Activated CD4-positive, alpha-beta T cell treated with anti-CD3 and anti-CD28 coated beads for 1 hour (primary cell): Measurements from ENCODE around the gene IL1RL2.

Source experiments
- DNase-seq: peaks from one replicate; pipeline ENCODE4 v3.0.0-alpha.2; 2020

Gene IL1RL2

DNA sequence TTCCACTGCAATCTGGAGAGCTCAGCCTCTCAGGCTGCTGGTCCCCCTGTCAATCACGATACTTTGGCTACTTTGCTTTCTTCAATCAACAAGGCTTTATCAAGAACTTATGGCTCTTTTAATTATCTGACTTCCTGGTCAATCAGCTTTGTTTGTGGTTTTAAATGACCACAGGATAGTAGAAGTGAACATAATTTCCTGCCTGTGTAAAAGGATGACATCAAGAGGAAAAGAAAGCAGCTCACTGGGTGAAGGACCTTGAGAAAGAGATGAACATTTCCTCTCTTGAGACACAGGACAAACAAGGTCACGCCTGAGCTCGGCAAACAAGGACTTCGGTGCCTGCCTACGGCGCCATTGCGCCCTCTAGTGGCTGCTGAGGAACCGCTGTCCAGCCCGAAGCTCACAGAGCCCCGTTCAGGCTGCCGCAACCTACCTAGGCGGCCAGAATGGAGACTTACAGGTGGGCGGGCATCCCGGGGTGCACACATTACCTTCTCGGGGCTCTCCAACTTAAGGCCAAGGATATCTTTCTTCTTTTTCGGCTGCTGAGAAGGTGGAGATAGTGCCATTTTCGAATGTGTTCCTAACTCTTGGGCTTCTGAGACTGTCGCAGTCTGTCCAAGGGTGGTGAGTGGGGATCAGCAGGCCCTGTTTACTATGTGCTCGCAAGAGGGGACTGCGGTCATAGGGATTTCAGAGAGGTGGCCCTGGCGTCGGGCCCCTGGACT is 54.0 kb downstream of the IL1RL2 start:
- DNase-seq: peak; percentile 81

- no peak for DNase-seq
Observed at GRCh38 chr2:102241616-102242305, 54.9 kb downstream of the IL1RL2 start.

DNA sequence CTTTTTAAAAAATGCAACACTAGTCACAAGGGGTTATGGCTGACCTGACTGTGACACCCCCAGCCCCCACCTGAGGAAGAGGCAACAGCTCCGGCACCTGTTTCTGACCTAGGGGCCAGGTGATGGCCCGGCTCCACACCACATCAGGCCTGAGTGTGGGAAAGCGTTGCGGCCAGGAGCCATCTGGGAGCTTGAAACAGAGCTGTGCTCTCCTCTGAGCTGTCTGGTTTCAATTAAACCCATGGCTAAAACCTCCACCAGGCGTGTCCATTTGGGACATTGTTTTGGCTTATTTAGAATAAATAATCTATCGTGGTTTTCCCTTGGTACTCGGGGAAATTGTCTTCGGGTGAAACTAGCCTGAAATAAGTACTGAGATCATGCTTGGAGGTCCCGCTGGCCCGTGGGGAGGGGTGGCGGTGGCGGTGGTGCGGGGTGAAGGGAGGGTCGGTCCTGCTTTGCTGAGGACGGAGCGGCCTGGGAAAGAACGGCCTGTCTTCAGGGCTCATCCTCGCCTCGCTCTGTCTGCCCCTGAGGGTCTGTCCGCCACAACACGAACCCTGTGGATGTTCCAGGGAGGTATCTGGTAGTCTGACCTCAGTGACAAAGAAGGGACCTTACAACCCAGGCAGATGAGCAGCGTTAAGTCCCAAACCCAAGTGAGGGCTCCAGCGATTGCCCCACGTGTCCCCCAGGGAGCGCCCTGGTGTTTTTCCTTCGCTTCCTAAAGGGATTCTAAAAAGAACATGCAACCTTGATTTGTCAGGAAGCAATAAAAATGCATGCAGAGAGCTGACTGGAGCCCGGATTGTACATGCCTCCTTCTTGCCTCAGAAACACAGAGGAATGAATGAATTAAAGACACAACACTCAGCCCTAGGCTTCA is 58.7 kb downstream of the IL1RL2 start:
- DNase-seq: no peak

DNA sequence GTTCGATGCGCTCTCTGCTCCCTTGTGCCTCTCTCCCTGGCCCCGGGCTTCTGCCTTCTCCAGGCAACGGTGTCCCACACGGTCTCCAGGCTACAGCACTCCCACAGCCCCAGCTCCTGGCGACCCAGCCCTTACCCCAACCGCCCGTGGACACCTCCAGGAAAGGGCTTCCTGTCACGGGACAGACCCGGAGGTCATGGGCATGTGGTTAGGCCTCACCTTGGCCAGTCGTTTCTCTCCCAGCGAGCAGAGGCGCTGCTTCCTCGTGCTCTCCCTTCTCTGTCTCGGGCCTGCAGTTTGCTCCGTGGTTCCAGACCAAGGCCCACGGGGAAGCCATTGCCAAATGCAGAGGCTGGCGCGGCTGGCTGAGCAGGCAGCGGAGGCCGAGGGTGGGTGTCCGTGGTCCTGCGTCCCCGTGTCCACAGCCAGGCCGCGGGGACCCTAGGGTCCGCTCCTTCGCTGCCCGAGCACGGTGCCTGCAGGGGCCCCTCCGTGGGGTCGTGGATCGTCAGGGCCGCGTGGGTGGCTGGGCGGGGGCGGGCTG is 63.5 kb downstream of the IL1RL2 start:
- no peak for DNase-seq

- DNase-seq: peak; percentile 54
Observed at GRCh38 chr2:102251042-102251848, 64.4 kb downstream of the IL1RL2 start.

GRCh38 chr2:102251849-102252203 is 65.0 kb downstream of the IL1RL2 start:
- no peak for DNase-seq

- DNase-seq: no peak
Observed at GRCh38 chr2:102252236-102252635, 65.4 kb downstream of the IL1RL2 start.

DNA sequence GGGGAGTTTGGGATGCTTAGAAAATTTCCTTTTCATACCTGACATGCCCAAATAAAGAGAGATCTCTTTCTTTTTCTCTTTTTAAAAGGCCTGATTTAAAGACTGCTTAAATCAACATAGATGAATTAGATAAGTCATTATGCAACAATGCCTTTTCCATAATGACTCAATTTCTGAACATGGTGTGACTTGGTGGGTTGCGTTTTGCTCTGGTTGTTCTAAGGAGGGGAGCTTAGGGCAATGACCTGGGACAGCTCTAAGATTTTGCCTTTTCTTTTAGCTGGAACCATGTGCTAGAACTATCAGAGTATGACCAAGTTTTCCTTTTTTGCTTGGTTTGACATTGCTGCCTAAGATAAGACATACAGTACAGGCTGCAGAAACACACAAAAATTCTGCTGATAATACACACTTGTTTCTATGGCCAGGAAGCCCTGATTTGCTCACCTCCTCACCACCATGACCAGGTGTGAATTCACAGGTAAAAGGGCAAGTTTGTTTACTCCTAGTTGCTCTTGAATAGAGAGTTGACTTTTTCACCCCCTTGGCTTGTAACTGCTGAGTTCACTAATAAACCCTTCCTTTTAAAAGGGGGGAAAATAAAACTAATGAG is 66.4 kb downstream of the IL1RL2 start:
- DNase-seq: no peak

DNA sequence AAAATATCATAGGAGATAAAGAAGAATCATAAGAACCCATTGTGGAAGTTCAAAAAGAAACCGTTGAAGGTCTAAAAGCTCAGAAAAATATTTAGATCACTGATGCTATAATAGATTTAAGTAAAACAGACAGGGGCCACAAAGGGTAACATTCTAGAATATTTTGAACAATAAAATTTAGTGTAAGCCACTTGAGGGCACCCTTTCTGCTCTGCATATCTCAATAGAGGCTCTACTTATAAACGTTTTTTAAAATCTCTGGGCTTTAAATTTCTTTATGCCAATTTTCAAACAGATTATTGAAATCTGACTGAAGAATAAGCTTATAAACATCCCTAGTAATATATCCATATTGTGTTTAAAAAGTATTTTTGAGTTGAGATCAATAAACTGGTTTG is 66.9 kb downstream of the IL1RL2 start:
- DNase-seq: no peak

GRCh38 chr2:102256276-102256675 is 69.5 kb downstream of the IL1RL2 start:
- DNase-seq: no peak

DNA sequence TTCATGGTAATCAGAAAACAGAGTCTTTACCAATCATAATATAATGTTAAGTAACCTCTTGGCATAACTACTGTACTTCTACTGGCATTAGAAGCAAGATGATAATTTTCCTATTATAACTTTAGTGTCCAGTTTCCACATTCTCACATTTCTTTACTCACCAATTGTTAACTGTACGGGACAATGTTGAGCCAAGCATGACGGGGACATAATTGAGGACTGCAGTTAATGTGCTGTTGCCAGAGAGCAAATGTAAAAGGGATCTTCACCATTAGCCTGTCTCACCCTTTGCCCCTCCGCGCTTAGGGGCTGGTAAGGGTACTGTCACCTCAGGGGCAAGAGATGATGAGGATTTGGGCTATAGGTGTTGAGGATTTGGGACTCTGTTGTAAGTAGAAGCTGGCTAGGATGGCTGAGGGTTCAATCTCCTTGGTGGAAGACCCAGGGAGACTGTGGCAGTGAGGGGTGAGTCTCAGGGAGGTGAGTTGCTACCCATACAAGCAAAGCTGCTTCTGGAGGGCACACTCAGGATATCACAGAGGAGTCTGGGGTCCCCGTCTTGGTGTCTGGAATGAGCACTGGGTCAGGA is 70.1 kb downstream of the IL1RL2 start:
- no peak for DNase-seq

DNA sequence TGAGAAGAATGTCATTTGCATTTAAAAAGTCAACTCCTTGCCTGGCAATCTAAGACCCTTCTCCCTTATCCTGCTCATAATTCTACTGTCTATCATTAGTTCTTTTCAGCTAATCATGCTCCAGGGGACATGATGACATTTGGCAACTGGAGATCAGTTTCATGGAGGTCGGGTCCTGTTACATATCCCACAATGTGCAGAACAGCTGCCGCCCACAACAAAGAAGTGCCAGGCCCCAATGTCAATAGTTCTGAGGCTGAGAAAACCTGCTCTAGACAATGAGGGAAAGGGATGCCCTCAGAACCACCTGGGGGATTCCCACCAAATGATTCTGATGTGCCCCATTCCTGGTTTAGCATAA is 71.2 kb downstream of the IL1RL2 start:
- DNase-seq: no peak

- no peak for DNase-seq
Observed at GRCh38 chr2:102258386-102259074, 71.7 kb downstream of the IL1RL2 start.

DNA sequence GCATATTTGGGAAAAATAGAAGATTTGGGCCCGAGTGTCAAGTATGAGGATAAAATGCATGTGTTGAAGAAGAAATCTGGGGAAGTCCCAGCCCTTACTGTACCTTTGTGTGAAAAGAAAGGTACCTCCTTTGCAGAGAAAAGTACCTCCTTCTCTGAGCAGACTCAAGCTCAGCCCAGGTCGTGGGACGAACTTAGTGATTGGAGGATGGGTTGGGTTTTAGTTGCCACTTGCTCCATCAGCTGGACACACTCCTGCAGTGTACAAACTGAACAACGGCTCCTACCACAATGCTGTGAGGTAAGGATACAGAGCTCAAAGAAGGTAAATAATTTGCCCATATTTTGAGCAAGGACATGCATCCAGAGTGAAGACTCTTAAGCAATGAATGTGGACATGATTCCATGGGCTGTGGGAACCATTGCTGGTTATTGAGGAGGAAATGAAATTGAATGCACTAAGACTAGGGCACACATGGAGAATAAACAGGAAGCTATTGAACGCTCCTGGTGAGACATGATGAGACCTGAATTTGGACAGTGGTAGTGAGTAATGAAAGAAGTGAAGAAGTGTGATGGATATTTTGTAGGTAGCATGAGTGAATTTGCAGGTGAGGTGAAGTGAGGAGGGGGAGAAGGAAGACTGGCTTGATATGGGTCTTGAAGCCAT is 74.8 kb downstream of the IL1RL2 start:
- no peak for DNase-seq

DNA sequence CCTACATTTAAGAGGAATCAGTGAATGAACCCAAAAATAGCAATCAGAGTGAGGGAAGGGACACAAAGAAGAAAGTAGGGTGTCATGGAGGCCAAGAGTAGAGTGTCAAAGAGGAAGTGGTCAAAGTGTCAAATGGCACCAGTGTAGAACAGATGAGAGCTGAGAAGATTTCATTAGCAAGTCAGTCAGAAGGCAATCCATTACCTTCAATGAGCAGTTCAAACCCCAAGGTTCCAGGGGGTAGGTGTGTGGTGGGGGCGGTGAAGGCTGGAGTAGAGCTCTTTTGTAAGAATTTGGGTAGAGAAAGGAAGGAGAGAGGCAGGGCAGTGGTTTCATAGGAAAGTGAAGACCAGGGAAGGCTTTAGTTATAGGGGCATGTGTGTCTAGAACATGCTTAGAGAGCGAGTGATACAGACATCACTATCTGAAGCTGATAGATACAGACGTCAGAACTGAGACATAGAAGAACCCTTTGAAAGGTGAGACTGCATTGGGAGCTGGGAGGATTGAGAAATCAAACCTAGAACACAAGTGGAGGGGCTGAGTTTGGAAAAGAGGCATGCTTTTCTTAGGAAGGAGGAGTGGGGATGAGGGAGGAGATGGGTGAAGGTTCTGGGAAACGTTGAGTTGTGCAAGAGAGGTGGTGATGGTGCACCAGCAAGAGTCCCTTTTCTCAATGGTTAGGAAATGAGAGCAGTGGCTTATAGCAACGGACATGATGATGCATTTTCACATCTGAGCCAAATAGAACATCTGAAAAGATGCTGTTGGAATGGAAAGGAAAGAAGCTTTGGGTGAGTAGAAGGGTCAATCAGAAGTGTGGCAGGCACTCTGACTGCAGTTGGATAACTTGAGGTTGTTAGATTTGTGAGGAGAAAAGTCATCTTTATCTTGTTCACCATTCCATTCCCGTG is 75.7 kb downstream of the IL1RL2 start:
- DNase-seq: no peak

GRCh38 chr2:102264952-102265351 is 78.1 kb downstream of the IL1RL2 start:
- DNase-seq: no peak

DNA sequence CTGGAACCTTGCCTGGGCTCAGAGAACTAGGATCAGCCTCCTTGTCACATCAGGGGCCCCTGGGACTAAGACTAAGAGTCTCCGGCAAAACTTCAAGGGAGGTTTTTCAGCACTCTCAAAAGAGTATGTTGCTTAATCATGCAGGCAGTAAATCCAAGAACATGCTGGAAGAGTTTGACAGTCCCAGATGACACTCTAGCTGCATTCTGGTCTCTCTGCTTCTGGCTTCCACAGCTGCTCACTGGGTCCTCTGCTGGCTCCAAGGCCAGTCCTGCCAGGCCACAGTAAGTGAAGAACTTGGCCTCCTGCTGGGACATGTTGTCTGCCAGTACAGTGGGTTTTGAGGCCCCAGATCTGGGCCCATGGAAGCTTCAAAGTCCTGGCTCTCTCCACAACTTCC is 79.4 kb downstream of the IL1RL2 start:
- DNase-seq: no peak

- no peak for DNase-seq
Observed at GRCh38 chr2:102267774-102268173, 81.0 kb downstream of the IL1RL2 start.

GRCh38 chr2:102268510-102269199 is 81.8 kb downstream of the IL1RL2 start:
- DNase-seq: no peak
